ENCODE measurements around the gene IGHMBP2.
A peak's percentile ranks its signal among the peaks of the same experiment; 100 is the strongest.
"Not testable (repeated sequence)": the region's sequence is repeated elsewhere in the genome, so short reads cannot be mapped to it uniquely, and the experiment has no call there.

The IGHMBP2 gene

DNA sequence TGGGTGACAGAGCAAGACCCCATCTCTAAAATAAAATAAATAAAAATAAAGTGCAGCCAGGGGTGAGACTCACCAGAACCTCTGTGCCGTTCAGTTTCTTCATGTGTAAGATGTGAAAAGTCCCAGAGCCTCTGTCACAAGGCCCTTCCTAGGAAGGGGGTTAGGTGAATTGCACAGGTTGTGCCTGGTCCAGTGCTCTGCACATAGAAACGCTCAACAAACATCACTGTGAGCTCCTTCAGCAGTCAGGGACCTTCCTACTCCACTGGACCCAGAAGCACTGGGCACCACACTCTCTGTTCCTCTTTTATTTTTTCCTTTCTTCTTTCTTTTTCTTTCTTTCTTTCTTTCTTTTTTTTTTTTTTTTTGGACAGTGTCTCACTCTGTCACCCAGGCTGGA, 22.4 kb upstream of the IGHMBP2 start:
- Histone ChIP-seq H3K79me2 (ENCODE audit: control insufficient read depth, insufficient read depth, low read length, poor library complexity) (no peaks in the 10 kb centered on the region), H3K23ac (ENCODE audit: low read length) (no peak overlapping the region), H3K9ac (ENCODE audit: low read length) (no peak overlapping the region), H3K18ac (ENCODE audit: low read length) (no peak overlapping the region), H2BK12ac (ENCODE audit: low read length) (no peak overlapping the region), H3K27ac (ENCODE audit: low read depth, low read length) (no peak overlapping the region), H3K14ac (ENCODE audit: low read length) (no peak overlapping the region), H3K4me3 (ENCODE audit: low read depth, low read length) (no peak overlapping the region), H3K9me3 (ENCODE audit: insufficient read depth, low read depth, low read length) (no peaks in the 10 kb centered on the region), H4K12ac (ENCODE audit: low read depth, low read length) (no peak overlapping the region), H3K79me1 (ENCODE audit: low read length) (no peaks in the 10 kb centered on the region), H2AFZ (ENCODE audit: insufficient read depth, low read length, poor library complexity) (no peak overlapping the region), H3K27me3 (ENCODE audit: insufficient read depth, low read length) (no peaks in the 10 kb centered on the region), H3K4me1 (ENCODE audit: control insufficient read depth in 1 of 2, insufficient read depth in 2 of 2, low read length in 2 of 2) (no peaks in the 10 kb centered on the region), H3K4me2 (ENCODE audit: low read length) (no peak overlapping the region), H3K36me3 (ENCODE audit: control insufficient read depth in 1 of 2, insufficient read depth in 2 of 2, low read length in 2 of 2) (no peaks in the 10 kb centered on the region), H2BK120ac (ENCODE audit: insufficient read depth, low read length, poor library complexity) (no peak overlapping the region), H2AK5ac (ENCODE audit: low read length) (no peak overlapping the region), H4K91ac (ENCODE audit: low read depth, low read length) (no peak overlapping the region), H3K4ac (ENCODE audit: low read depth, low read length) (no peak overlapping the region), H4K8ac (ENCODE audit: low read depth, low read length) (no peak overlapping the region), H2BK5ac (ENCODE audit: low read depth, low read length, poor library complexity) (no peak overlapping the region)
- DNase-seq: no peak
- WGBS (ENCODE audit: extremely low coverage, insufficient coverage, insufficient read length): no CpG with 5 or more reads among the region's 2 CpGs

DNA sequence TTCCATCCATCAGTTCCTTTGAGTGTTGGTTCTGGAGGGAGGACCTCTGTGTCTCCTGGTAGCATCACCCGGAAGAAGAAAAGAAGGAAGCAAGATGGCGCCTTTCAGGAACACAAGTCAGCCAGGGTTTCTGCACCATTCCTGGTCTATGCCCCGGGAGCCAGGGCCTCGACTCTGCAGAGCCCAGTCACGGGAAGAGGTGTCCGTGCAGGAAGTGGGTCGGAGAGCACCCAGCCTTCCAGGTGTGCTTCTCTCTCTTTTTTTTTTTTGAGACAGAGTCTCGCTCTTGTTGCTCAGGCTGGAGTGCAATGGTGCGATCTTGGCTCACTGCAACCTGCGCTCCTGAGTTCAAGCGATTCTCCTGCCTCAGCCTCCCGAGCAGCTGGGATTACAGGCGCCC, 21.3 kb upstream of the IGHMBP2 start:
- Histone ChIP-seq H2AK5ac (ENCODE audit: low read length) (no peak overlapping the region), H3K79me1 (ENCODE audit: low read length) (no peaks in the 10 kb centered on the region), H2BK120ac (ENCODE audit: insufficient read depth, low read length, poor library complexity) (no peak overlapping the region), H4K91ac (ENCODE audit: low read depth, low read length) (no peak overlapping the region), H3K23ac (ENCODE audit: low read length) (no peak overlapping the region), H3K9ac (ENCODE audit: low read length) (no peak overlapping the region), H3K9me3 (ENCODE audit: insufficient read depth, low read depth, low read length) (no peaks in the 10 kb centered on the region), H2BK5ac (ENCODE audit: low read depth, low read length, poor library complexity) (no peak overlapping the region), H2BK12ac (ENCODE audit: low read length) (no peak overlapping the region), H3K4me2 (ENCODE audit: low read length) (no peak overlapping the region), H3K4ac (ENCODE audit: low read depth, low read length) (no peak overlapping the region), H2AFZ (ENCODE audit: insufficient read depth, low read length, poor library complexity) (no peak overlapping the region), H3K79me2 (ENCODE audit: control insufficient read depth, insufficient read depth, low read length, poor library complexity) (no peaks in the 10 kb centered on the region), H3K4me1 (ENCODE audit: control insufficient read depth in 1 of 2, insufficient read depth in 2 of 2, low read length in 2 of 2) (no peaks in the 10 kb centered on the region), H4K12ac (ENCODE audit: low read depth, low read length) (no peak overlapping the region), H4K8ac (ENCODE audit: low read depth, low read length) (no peak overlapping the region), H3K4me3 (ENCODE audit: low read depth, low read length) (no peak overlapping the region), H3K36me3 (ENCODE audit: control insufficient read depth in 1 of 2, insufficient read depth in 2 of 2, low read length in 2 of 2) (no peaks in the 10 kb centered on the region), H3K14ac (ENCODE audit: low read length) (no peak overlapping the region), H3K27me3 (ENCODE audit: insufficient read depth, low read length) (no peaks in the 10 kb centered on the region), H3K27ac (ENCODE audit: low read depth, low read length) (no peak overlapping the region), H3K18ac (ENCODE audit: low read length) (no peak overlapping the region)
- DNase-seq: no peak
- no CpG with 5 or more reads among the region's 13 CpGs for WGBS (ENCODE audit: extremely low coverage, insufficient coverage, insufficient read length)

DNA sequence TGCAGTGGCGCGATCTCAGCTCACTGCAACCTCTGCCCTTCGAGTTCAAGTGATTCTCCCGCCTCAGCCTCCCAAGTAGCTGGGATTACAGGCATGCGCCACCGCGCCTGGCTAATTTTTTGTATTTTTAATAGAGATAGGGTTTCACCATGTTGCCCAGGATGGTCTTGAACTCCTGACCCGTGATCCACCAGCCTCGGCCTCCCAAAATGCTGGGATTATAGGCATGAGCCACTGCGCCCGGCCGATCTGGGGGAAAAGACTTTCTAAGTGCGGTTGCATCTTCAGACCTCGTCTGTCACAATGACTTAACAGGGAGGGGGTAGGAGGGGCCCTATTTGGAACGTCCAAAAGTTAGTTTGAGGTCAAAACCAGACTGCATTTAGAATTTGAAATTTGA, 18.9 kb upstream of the IGHMBP2 start:
- not testable (repeated sequence) for DNase-seq; H3K4me3 ChIP-seq (ENCODE audit: low read depth, low read length); H2AFZ ChIP-seq (ENCODE audit: insufficient read depth, low read length, poor library complexity); H3K4me1 ChIP-seq (ENCODE audit: control insufficient read depth in 1 of 2, insufficient read depth in 2 of 2, low read length in 2 of 2); H3K18ac ChIP-seq (ENCODE audit: low read length); H3K27ac ChIP-seq (ENCODE audit: low read depth, low read length); H3K9ac ChIP-seq (ENCODE audit: low read length); H3K27me3 ChIP-seq (ENCODE audit: insufficient read depth, low read length); H2BK12ac ChIP-seq (ENCODE audit: low read length); H4K91ac ChIP-seq (ENCODE audit: low read depth, low read length); H3K79me1 ChIP-seq (ENCODE audit: low read length); H3K36me3 ChIP-seq (ENCODE audit: control insufficient read depth in 1 of 2, insufficient read depth in 2 of 2, low read length in 2 of 2); H3K4me2 ChIP-seq (ENCODE audit: low read length); H2BK5ac ChIP-seq (ENCODE audit: low read depth, low read length, poor library complexity); H3K4ac ChIP-seq (ENCODE audit: low read depth, low read length); H2BK120ac ChIP-seq (ENCODE audit: insufficient read depth, low read length, poor library complexity); H3K23ac ChIP-seq (ENCODE audit: low read length); H4K12ac ChIP-seq (ENCODE audit: low read depth, low read length); H3K9me3 ChIP-seq (ENCODE audit: insufficient read depth, low read depth, low read length); H4K8ac ChIP-seq (ENCODE audit: low read depth, low read length); H3K14ac ChIP-seq (ENCODE audit: low read length); H2AK5ac ChIP-seq (ENCODE audit: low read length); H3K79me2 ChIP-seq (ENCODE audit: control insufficient read depth, insufficient read depth, low read length, poor library complexity)
- WGBS (ENCODE audit: extremely low coverage, insufficient coverage, insufficient read length): no CpG with 5 or more reads among the region's 15 CpGs

DNA sequence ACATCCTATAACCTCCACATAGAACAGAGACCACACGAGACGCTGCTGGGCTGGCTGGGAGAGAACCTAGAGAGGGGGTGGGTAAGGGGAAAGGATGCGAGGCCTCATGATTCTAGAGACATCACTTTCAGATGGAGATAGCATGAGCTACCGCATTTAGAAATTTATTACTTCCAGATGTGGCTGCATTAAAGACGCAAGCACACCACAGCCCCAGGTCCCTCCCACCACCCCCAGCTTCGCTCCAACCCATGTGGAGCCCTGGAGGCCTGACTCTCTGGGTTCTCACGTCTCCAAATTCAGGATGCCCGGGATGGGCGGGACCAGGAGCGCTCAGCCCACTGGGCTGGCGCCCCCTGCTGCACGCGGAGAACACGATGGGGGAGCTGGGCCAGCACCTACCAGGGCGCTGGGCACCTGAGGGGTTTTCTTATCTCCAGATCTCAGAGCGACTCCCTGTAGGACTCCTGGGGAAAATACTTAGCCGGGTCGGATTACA, 13.7 kb upstream of the IGHMBP2 start:
- H2AK5ac ChIP-seq (ENCODE audit: low read length): no peak overlapping the region
- H2BK120ac ChIP-seq (ENCODE audit: insufficient read depth, low read length, poor library complexity): no peak overlapping the region
- H4K12ac ChIP-seq (ENCODE audit: low read depth, low read length): no peak overlapping the region
- no peak overlapping the region for H3K14ac ChIP-seq (ENCODE audit: low read length)
- no peak overlapping the region for H3K4me3 ChIP-seq (ENCODE audit: low read depth, low read length)
- no peak overlapping the region for H2BK12ac ChIP-seq (ENCODE audit: low read length)
- H3K23ac ChIP-seq (ENCODE audit: low read length): no peak overlapping the region
- H2AFZ ChIP-seq (ENCODE audit: insufficient read depth, low read length, poor library complexity): no peak overlapping the region
- no peaks in the 10 kb centered on the region for H3K79me1 ChIP-seq (ENCODE audit: low read length)
- peaks cover 28 to 33% of the 10 kb centered on the region in 2 experiments for H3K36me3 ChIP-seq (ENCODE audit: control insufficient read depth in 1 of 2, insufficient read depth in 2 of 2, low read length in 2 of 2)
- H3K9ac ChIP-seq (ENCODE audit: low read length): no peak overlapping the region
- H3K79me2 ChIP-seq (ENCODE audit: control insufficient read depth, insufficient read depth, low read length, poor library complexity): no peaks in the 10 kb centered on the region
- peaks cover 0 to 4% of the 10 kb centered on the region in 2 experiments for H3K4me1 ChIP-seq (ENCODE audit: control insufficient read depth in 1 of 2, insufficient read depth in 2 of 2, low read length in 2 of 2)
- no peak overlapping the region for H3K18ac ChIP-seq (ENCODE audit: low read length)
- no peak overlapping the region for H3K4ac ChIP-seq (ENCODE audit: low read depth, low read length)
- H3K27me3 ChIP-seq (ENCODE audit: insufficient read depth, low read length): no peaks in the 10 kb centered on the region
- no peak overlapping the region for H3K4me2 ChIP-seq (ENCODE audit: low read length)
- DNase-seq: peak in 1 of 2 donors; percentile 62
- H2BK5ac ChIP-seq (ENCODE audit: low read depth, low read length, poor library complexity): no peak overlapping the region
- peaks cover 3% of the 10 kb centered on the region for H3K9me3 ChIP-seq (ENCODE audit: insufficient read depth, low read depth, low read length)
- no peak overlapping the region for H4K8ac ChIP-seq (ENCODE audit: low read depth, low read length)
- no peak overlapping the region for H4K91ac ChIP-seq (ENCODE audit: low read depth, low read length)
- WGBS (ENCODE audit: extremely low coverage, insufficient coverage, insufficient read length): no CpG with 5 or more reads among the region's 18 CpGs
- no peak overlapping the region for H3K27ac ChIP-seq (ENCODE audit: low read depth, low read length)
